ENCODE results near the gene SDF2. TPM values are rescaled to one million over a fixed set of nuclear protein-coding genes. Genes with fewer than 3 reads are reported as not detected.

Gene SDF2
- total and polyA plus RNA-seq, 9 of the 15 experiments (the other 6 are each of a cell fraction or from before 2014, with no cell fraction given): 41.2 to 132 (median 65.6) TPM

- TF ChIP-seq BRF2 (IDR thresholded peaks at IDR 0.05; ENCODE audit: borderline replicate concordance, insufficient read depth, insufficient read length) (no peak), CEBPZ (IDR thresholded peaks at IDR 0.05; ENCODE audit: borderline replicate concordance, low read depth, low read length) (no peak), NR4A1 (CRISPR knock-in tag; IDR thresholded peaks at IDR 0.05) (no peak; the same call in 1 of the 2 replicates), NR4A1 (tag; IDR thresholded peaks at IDR 0.05) (no peak; the same call in 1 of the 2 replicates), ILF3 (IDR thresholded peaks at IDR 0.05; ENCODE audit: borderline replicate concordance) (no peak), ZFX (CRISPR knock-in tag; IDR thresholded peaks at IDR 0.05) (peak; percentile 95), NFRKB (IDR thresholded peaks at IDR 0.05; ENCODE audit: low read depth) (peak; percentile 17; the same call in 1 of the 2 replicates), BMI1 (IDR thresholded peaks at IDR 0.05; ENCODE audit: low read length) (no peak), ARID3B (CRISPR knock-in tag; IDR thresholded peaks at IDR 0.05; ENCODE audit: borderline replicate concordance) (no peak), NEUROD1 (IDR thresholded peaks at IDR 0.05; ENCODE audit: borderline replicate concordance, low read depth, low read length, partially characterized antibody) (no peak), DACH1 (IDR thresholded peaks at IDR 0.05; ENCODE audit: partially characterized antibody) (no peak), MED1 (CRISPR knock-in tag; IDR thresholded peaks at IDR 0.05; ENCODE audit: borderline replicate concordance) (no peak), STAG1 (CRISPR knock-in tag; IDR thresholded peaks at IDR 0.05; ENCODE audit: borderline replicate concordance) (no peak)
- TF ChIP-seq, protein P1, sequence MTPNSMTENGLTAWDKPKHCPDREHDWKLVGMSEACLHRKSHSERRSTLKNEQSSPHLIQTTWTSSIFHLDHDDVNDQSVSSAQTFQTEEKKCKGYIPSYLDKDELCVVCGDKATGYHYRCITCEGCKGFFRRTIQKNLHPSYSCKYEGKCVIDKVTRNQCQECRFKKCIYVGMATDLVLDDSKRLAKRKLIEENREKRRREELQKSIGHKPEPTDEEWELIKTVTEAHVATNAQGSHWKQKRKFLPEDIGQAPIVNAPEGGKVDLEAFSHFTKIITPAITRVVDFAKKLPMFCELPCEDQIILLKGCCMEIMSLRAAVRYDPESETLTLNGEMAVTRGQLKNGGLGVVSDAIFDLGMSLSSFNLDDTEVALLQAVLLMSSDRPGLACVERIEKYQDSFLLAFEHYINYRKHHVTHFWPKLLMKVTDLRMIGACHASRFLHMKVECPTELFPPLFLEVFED (CRISPR knock-in tag; conservative IDR thresholded peaks at IDR 0.05): 0 out of 2 replicates have a peak, but pooled peaks have one; percentile 47
- TF ChIP-seq, protein P2, sequence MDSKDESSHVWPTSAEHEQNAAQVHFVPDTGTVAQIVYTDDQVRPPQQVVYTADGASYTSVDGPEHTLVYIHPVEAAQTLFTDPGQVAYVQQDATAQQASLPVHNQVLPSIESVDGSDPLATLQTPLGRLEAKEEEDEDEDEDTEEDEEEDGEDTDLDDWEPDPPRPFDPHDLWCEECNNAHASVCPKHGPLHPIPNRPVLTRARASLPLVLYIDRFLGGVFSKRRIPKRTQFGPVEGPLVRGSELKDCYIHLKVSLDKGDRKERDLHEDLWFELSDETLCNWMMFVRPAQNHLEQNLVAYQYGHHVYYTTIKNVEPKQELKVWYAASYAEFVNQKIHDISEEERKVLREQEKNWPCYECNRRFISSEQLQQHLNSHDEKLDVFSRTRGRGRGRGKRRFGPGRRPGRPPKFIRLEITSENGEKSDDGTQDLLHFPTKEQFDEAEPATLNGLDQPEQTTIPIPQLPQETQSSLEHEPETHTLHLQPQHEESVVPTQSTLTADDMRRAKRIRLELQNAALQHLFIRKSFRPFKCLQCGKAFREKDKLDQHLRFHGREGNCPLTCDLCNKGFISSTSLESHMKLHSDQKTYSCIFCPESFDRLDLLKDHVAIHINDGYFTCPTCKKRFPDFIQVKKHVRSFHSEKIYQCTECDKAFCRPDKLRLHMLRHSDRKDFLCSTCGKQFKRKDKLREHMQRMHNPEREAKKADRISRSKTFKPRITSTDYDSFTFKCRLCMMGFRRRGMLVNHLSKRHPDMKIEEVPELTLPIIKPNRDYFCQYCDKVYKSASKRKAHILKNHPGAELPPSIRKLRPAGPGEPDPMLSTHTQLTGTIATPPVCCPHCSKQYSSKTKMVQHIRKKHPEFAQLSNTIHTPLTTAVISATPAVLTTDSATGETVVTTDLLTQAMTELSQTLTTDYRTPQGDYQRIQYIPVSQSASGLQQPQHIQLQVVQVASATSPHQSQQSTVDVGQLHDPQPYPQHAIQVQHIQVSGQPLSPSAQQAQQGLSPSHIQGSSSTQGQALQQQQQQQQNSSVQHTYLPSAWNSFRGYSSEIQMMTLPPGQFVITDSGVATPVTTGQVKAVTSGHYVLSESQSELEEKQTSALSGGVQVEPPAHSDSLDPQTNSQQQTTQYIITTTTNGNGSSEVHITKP (IDR thresholded peaks at IDR 0.05; ENCODE audit: partially characterized antibody): peak; percentile 84
Observed at GRCh38 chr17:28710861-28711722, 49.4 kb upstream of the SDF2 start (continued).
